ENCODE measurements around the gene BRI3.

GRCh38 chr7:98319176-98319575 lies 37.7 kb downstream of the BRI3 start:
- TF ChIP-seq CTCF (IDR thresholded peaks at IDR 0.05): no peak
- TF ChIP-seq POLR2A (IDR thresholded peaks at IDR 0.05): no peak
